K562 (cell line): ENCODE results near the gene EIF3K. TPM values are rescaled to one million over a fixed set of nuclear protein-coding genes. Genes with fewer than 3 reads are reported as not detected.
A peak's percentile ranks its signal among the peaks of the same experiment; 100 is the strongest.

Source experiments
- ATAC-seq: fragments of 200-7000 bp; cut with Tn5 transposase; 3 replicates; pipeline ENCODE4 v1.9.1; 2020; ENCODE audit warnings: moderate library complexity
- BruUV-seq: library from RNA; stranded (reverse); fragments of 400-500 nt; replicated peaks from 2 replicates; lab custom pipeline; 2021; lab: Mats Ljungman, UMichigan
- CTCF ChIA-PET: fragments of 300-600 bp; formaldehyde crosslinking; extraction: SDS; loops from one replicate; lab custom pipeline; 2021; ENCODE audit warnings: low intra/inter-chr PET ratio; lab: Yijun Ruan, JAX
- POLR2A ChIA-PET: fragments of 300-600, 350-650 bp; sonication (Branson Sonifier 250); formaldehyde crosslinking; extraction: SDS; loops from one replicate; lab custom pipeline; 2021; ENCODE audit warnings: antibody characterized with exemption, inconsistent platforms; lab: Yijun Ruan, JAX
- DNase-seq, 4 experiments: peaks; one replicate each; pipeline versions ENCODE4 v3.0.0 to v3.0.0-alpha.2; 2011 to 2018; ENCODE audit warnings: low spot score in 3 of 4, mixed read lengths in 3 of 4; ENCODE audit errors: extremely low read depth in 1 of 4
- FAIRE-seq: peaks from 2 replicates; lab custom pipeline; 2011; peaks lifted over from hg19 to GRCh38; lab: Jason Lieb, UNC
- H2AFZ ChIP-seq: 2 replicates; pipeline ENCODE4 v1.6.0; 2011; ENCODE audit warnings: low read depth, low read length, control low read depth, inconsistent platforms
- H3K27ac ChIP-seq: fragments of 200-600 bp; 3 replicates; pipeline ENCODE4 v1.8.0; 2011; ENCODE audit warnings: low read depth, mild to moderate bottlenecking, control low read depth, inconsistent platforms, low read length, moderate library complexity, mixed read lengths; ENCODE audit errors: extremely low read depth
- H3K27me3 ChIP-seq, 2 experiments: fragments of 300-600 bp in 1 of 2; 2 replicates in 1 of 2; 3 replicates in 1 of 2; pipeline versions ENCODE4 v1.6.0 to v1.8.0; 2011; ENCODE audit warnings: inconsistent platforms in 2 of 2, low read length in 2 of 2, mild to moderate bottlenecking in 1 of 2, mixed read lengths in 1 of 2, moderate library complexity in 1 of 2; ENCODE audit not compliant: control insufficient read depth in 2 of 2, insufficient read depth in 2 of 2
- H3K36me3 ChIP-seq: fragments of 300-600 bp; 3 replicates; pipeline ENCODE4 v1.8.0; 2011; ENCODE audit warnings: mild to moderate bottlenecking, low read length, inconsistent platforms; ENCODE audit not compliant: control insufficient read depth, insufficient read depth
- H3K4me1 ChIP-seq, 2 experiments: fragments of 200-600 bp in 1 of 2; replicated peaks in 1 of 2; 2 replicates in 1 of 2; 3 replicates in 1 of 2; pipeline versions ENCODE4 v1.5.1 to v1.8.0; 2011; ENCODE audit warnings: inconsistent platforms in 2 of 2, low read length in 2 of 2, mild to moderate bottlenecking in 1 of 2, mixed read lengths in 1 of 2, moderate library complexity in 1 of 2; ENCODE audit not compliant: control insufficient read depth in 2 of 2, insufficient read depth in 2 of 2
- H3K4me2 ChIP-seq: 2 replicates; pipeline ENCODE4 v1.6.1; 2011; ENCODE audit warnings: low read length, control low read depth, inconsistent platforms, mixed read lengths; ENCODE audit not compliant: insufficient read depth
- H3K4me3 ChIP-seq: fragments of 200-600 bp; sonication (generic), shearing (Covaris generic); 2 replicates; pipeline ENCODE4 v1.5.1; 2016; ENCODE audit warnings: control low read depth, inconsistent platforms
- H3K79me2 ChIP-seq: fragments of 200-600 bp; 3 replicates; pipeline ENCODE4 v1.8.0; 2011; ENCODE audit warnings: low read length, inconsistent platforms; ENCODE audit not compliant: control insufficient read depth, insufficient read depth
- H3K9ac ChIP-seq, 2 experiments: 2 replicates each; pipeline versions ENCODE4 v1.6.0 to v1.6.1; 2011; ENCODE audit warnings: low read depth in 2 of 2, low read length in 2 of 2, control low read depth in 1 of 2, inconsistent platforms in 1 of 2, mild to moderate bottlenecking in 1 of 2, mixed read lengths in 1 of 2; ENCODE audit not compliant: insufficient read depth in 1 of 2
- H3K9me1 ChIP-seq: one replicate; pipeline ENCODE4 v1.6.0; 2011; ENCODE audit warnings: inconsistent platforms, mild to moderate bottlenecking, low read length, moderate library complexity; ENCODE audit not compliant: control insufficient read depth, insufficient read depth
- H3K9me3 ChIP-seq: replicated peaks from 2 replicates; pipeline ENCODE4 v1.5.1; 2011; ENCODE audit warnings: low read depth, low read length, inconsistent platforms; ENCODE audit not compliant: control insufficient read depth, insufficient read depth
- H4K20me1 ChIP-seq: replicated peaks from 2 replicates; pipeline ENCODE4 v1.6.1; 2011; ENCODE audit warnings: low read length, inconsistent platforms, mixed read lengths; ENCODE audit not compliant: control insufficient read depth, insufficient read depth
- CHD1 ChIP-seq: fragments of 200-600 bp; sonication (generic); IDR thresholded peaks from one replicate; pipeline ENCODE4 v1.6.1; 2012; ENCODE audit warnings: mild to moderate bottlenecking, moderate library complexity, low read length, inconsistent platforms
- CLOCK ChIP-seq: fragments of 250-450 bp; sonication (Bioruptor Pico); IDR thresholded peaks from 2 replicates; pipeline ENCODE4 v1.4.0; 2020; ENCODE audit warnings: mild to moderate bottlenecking, moderate library complexity, borderline replicate concordance
- EP300 ChIP-seq: IDR thresholded peaks from 2 replicates; pipeline ENCODE4 v1.6.1; 2012; ENCODE audit warnings: low read length, improper control_type of control experiment
- RBM34 ChIP-seq: fragments of 200-400 bp; formaldehyde crosslinking; IDR thresholded peaks from 2 replicates; pipeline ENCODE4 v1.6.1; 2018; ENCODE audit warnings: low read length, borderline replicate concordance; ENCODE audit not compliant: insufficient read depth
- ZNF609 ChIP-seq: sonication (generic); formaldehyde crosslinking; IDR thresholded peaks from 2 replicates; pipeline ENCODE4 v1.8.1; 2023; ENCODE audit warnings: missing genetic modification reagents, mild to moderate bottlenecking, borderline replicate concordance
- ZZZ3 ChIP-seq: fragments of 450-650 bp; IDR thresholded peaks from 2 replicates; pipeline ENCODE4 v1.6.1; 2016; ENCODE audit warnings: antibody characterized with exemption, mild to moderate bottlenecking, moderate library complexity
- WGBS: fragments of 100-300 bp; shearing (Covaris generic); methylation state at CpG from one replicate; pipeline ENCODE4 v1.1.6; 2016; ENCODE audit warnings: low coverage, mixed read lengths; ENCODE audit not compliant: insufficient coverage; ENCODE audit errors: missing lambda C conversion rate; 5-methylcytosine and 5-hydroxymethylcytosine counted together
- in situ Hi-C: fragments of 300-500 bp; cut with MboI; formaldehyde crosslinking; loops from 4 replicates; pipeline ENCODE4 v1.15.0; 2018; ENCODE audit warnings: inconsistent platforms, mixed read lengths
- intact Hi-C: fragments of 100-400 bp; cut with micrococcal nuclease; formaldehyde crosslinking; loops from 2 replicates; pipeline ENCODE4 v1.14.2; 2022
- polyA plus RNA-seq, 8 experiments: library from polyadenylated mRNA; depleted of rRNA in 4 of 8; stranded (reverse) in 5 of 8; unstranded in 3 of 8; fragments of >200 nt; fragmentation: Nextera tagmentation in 2 of 8; fragmentation: Illumina TruSeq in 1 of 8; extraction: Ambion mirVana in 2 of 8; extraction: Trizol in 1 of 8; gene quantifications; 2 replicates each; pipeline versions ENCODE4 v1.2.1 to v1.2.3, GENCODE V29; 2011 to 2014; ENCODE audit warnings: inconsistent platforms in 1 of 8, missing spikeins in 1 of 8
- total RNA-seq, 7 experiments: library from RNA; depleted of rRNA in 6 of 7; stranded (reverse); fragments of >200 nt in 6 of 7; fragmentation: Illumina TruSeq in 2 of 7; extraction: Trizol in 2 of 7; gene quantifications; 2 replicates each; pipeline versions ENCODE4 v1.2.1 to v1.2.3, GENCODE V29; 2011 to 2021; ENCODE audit warnings: low replicate concordance in 1 of 7
- TF ChIP-seq, protein P1 (sequence below), 3 experiments: IDR thresholded peaks in 2 of 3; conservative IDR thresholded peaks in 1 of 3; 2 replicates each; pipeline ENCODE4 v1.5.1; 2011 to 2012; ENCODE audit warnings: low read length in 3 of 3, mild to moderate bottlenecking in 3 of 3, control low read depth in 2 of 3, improper control_type of control experiment in 1 of 3, inconsistent platforms in 1 of 3, low read depth in 1 of 3, mixed read lengths in 1 of 3, moderate library complexity in 1 of 3; ENCODE audit not compliant: insufficient read depth in 2 of 3
- TF ChIP-seq, protein P2 (sequence below), 2 experiments: fragments of 450-650 bp; IDR thresholded peaks; 2 replicates each; pipeline ENCODE4 v1.6.1; 2016

Gene EIF3K
- total and polyA plus RNA-seq, 9 of the 15 experiments (the other 6 are each of a cell fraction or from before 2014, with no cell fraction given): 387 to 1,827 (median 733) TPM

DNA sequence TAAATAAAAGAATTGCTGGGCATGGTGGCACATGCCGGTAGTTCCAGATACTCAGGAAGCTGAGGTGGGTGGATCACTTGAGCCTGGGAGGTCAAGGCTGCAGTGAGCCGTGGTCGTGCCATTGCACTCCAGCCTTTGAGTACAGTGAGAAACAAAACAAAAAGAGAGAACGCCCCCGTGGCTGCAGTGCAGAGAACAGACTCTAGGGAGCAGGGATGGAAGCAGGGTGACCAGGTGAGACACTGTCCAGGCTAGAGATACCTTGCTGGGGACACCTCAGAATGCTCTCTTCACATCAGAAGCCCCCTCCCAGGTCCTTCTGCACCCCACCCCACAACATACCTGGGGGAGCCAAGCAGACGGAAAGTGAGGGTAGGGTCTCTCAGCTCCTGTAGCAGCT lies 26.0 kb upstream of the EIF3K start:
- Histone ChIP-seq H3K4me3 (no peak overlapping the region), H3K27ac (no peak overlapping the region), H4K20me1 (no peaks in the 10 kb centered on the region), H3K4me2 (no peak overlapping the region), H3K9ac (no peak overlapping the region), H3K79me2 (no peaks in the 10 kb centered on the region), H3K4me1 (peaks cover 10 to 24% of the 10 kb centered on the region in 2 experiments; a peak in 4 of 5 replicates), H3K9me1 (no peaks in the 10 kb centered on the region), H2AFZ (no peak overlapping the region), H3K36me3 (no peaks in the 10 kb centered on the region), H3K9me3 (no peaks in the 10 kb centered on the region), H3K27me3 (no peaks in the 10 kb centered on the region)
- intact Hi-C loops (no loop called here), in situ Hi-C loops (no loop called here)
- FAIRE-seq: no peak
- ChIA-PET CTCF (no interaction called here), POLR2A (interaction anchor here (0.8 kb wide), 1 partner anchor 36 kb away, joined by 3 read pairs; no protein-coding TSS in a partner anchor)
- ATAC-seq: no peak
- WGBS: 19% methylated on average over 6 of the region's 6 CpGs
- BruUV-seq: no TSS peak
- TF ChIP-seq, protein P1, sequence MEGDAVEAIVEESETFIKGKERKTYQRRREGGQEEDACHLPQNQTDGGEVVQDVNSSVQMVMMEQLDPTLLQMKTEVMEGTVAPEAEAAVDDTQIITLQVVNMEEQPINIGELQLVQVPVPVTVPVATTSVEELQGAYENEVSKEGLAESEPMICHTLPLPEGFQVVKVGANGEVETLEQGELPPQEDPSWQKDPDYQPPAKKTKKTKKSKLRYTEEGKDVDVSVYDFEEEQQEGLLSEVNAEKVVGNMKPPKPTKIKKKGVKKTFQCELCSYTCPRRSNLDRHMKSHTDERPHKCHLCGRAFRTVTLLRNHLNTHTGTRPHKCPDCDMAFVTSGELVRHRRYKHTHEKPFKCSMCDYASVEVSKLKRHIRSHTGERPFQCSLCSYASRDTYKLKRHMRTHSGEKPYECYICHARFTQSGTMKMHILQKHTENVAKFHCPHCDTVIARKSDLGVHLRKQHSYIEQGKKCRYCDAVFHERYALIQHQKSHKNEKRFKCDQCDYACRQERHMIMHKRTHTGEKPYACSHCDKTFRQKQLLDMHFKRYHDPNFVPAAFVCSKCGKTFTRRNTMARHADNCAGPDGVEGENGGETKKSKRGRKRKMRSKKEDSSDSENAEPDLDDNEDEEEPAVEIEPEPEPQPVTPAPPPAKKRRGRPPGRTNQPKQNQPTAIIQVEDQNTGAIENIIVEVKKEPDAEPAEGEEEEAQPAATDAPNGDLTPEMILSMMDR (IDR thresholded peaks at IDR 0.05 in 2 of 3, conservative IDR thresholded peaks at IDR 0.05 in 1 of 3; ENCODE audit: insufficient read depth in 2 of 3, low read depth in 1 of 3, low read length in 3 of 3): peak in 1 of 3 experiments; percentile 15; a peak in 1 of 6 replicates
- TF ChIP-seq CLOCK (CRISPR knock-in tag) (no peak), RBM34 (no peak), ZZZ3 (no peak), EP300 (no peak), CHD1 (no peak), ZNF609 (no peak)
- TF ChIP-seq, protein P2, sequence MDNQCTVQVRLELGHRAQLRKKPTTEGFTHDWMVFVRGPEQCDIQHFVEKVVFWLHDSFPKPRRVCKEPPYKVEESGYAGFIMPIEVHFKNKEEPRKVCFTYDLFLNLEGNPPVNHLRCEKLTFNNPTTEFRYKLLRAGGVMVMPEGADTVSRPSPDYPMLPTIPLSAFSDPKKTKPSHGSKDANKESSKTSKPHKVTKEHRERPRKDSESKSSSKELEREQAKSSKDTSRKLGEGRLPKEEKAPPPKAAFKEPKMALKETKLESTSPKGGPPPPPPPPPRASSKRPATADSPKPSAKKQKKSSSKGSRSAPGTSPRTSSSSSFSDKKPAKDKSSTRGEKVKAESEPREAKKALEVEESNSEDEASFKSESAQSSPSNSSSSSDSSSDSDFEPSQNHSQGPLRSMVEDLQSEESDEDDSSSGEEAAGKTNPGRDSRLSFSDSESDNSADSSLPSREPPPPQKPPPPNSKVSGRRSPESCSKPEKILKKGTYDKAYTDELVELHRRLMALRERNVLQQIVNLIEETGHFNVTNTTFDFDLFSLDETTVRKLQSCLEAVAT (IDR thresholded peaks at IDR 0.05): no peak
- no peak for DNase-seq
